Lower lobe of right lung (tissue), 2 donors: Measurements from ENCODE around the gene ANTKMT. TPM values are rescaled to one million over a fixed set of nuclear protein-coding genes. Genes with fewer than 3 reads are reported as not detected.

Experiments used
- ATAC-seq, 2 donors: fragments of 200-7000 bp; cut with Tn5 transposase; one replicate each; pipeline ENCODE4 v1.9.1; 2020 to 2022; ENCODE audit warnings: mild to moderate bottlenecking in 2 of 2, moderate library complexity in 2 of 2
- DNase-seq: peaks from one replicate; pipeline ENCODE4 v3.0.0-alpha.2; 2020
- H3K27ac ChIP-seq: fragments of 200-600 bp; one replicate; pipeline ENCODE4 v1.8.0; 2022
- H3K27me3 ChIP-seq: fragments of 200-600 bp; one replicate; pipeline ENCODE4 v1.8.0; 2022; ENCODE audit warnings: low read depth
- H3K36me3 ChIP-seq: fragments of 200-600 bp; one replicate; pipeline ENCODE4 v1.8.0; 2022; ENCODE audit warnings: mild to moderate bottlenecking
- H3K4me1 ChIP-seq: fragments of 200-600 bp; one replicate; pipeline ENCODE4 v1.8.0; 2022
- H3K4me3 ChIP-seq: fragments of 200-600 bp; one replicate; pipeline ENCODE4 v1.8.0; 2022; ENCODE audit warnings: mild to moderate bottlenecking
- H3K9me3 ChIP-seq: fragments of 200-600 bp; one replicate; pipeline ENCODE4 v1.8.0; 2022
- CTCF ChIP-seq: fragments of 200-600 bp; IDR thresholded peaks from one replicate; pipeline ENCODE4 v1.8.0; 2022; ENCODE audit warnings: antibody characterized with exemption, mild to moderate bottlenecking
- intact Hi-C: fragments of 100-400 bp; cut with DNase I; formaldehyde crosslinking; loops from one replicate; pipeline ENCODE4 v1.11.0; 2022
- total RNA-seq: library from RNA; stranded (reverse); fragmentation: NEBNext Ultra II Directional; extraction: Animal tissue kit (Norgen Biotek cat#: 25700); gene quantifications from one replicate; pipeline ENCODE4 v1.2.1, GENCODE V29; 2021
- donor health status: DM: no; HTN: yes; CAD: no; lungs with severe emphysema.

Gene ANTKMT
- total RNA-seq, 1 donor from 2014 or later = 36.5 TPM

GRCh38 chr16:679814-680624, 40.9 kb upstream of the ANTKMT start, which contains the start of gene STUB1:
Gene STUB1, plus strand, starts transcription at chr16:680410. Its CDS starts 116 bp downstream, at chr16:680526.
- H3K27me3 ChIP-seq = peaks cover 11% of the 10 kb centered on the region
- peak within 1 kb of the TSS; percentile 71 for H3K4me3 ChIP-seq
- peaks cover 20% of the 10 kb centered on the region for H3K36me3 ChIP-seq
- no peak for TF ChIP-seq CTCF
- H3K4me1 ChIP-seq = peaks cover 50% of the 10 kb centered on the region
- peak; percentile 84 to 88 for ATAC-seq
- intact Hi-C loops = no loop called here
- H3K27ac ChIP-seq = peak within 1 kb of the TSS; percentile 88
- DNase-seq = peak; percentile 90
- no peaks in the 10 kb centered on the region for H3K9me3 ChIP-seq

- peak overlapping the region; percentile 88 for H3K27ac ChIP-seq
- peaks cover 20% of the 10 kb centered on the region for H3K36me3 ChIP-seq
- H3K27me3 ChIP-seq = peaks cover 11% of the 10 kb centered on the region
- ATAC-seq = no peak
- DNase-seq = no peak
- peaks cover 50% of the 10 kb centered on the region for H3K4me1 ChIP-seq
- TF ChIP-seq CTCF = no peak
- intact Hi-C loops = no loop called here
- no peaks in the 10 kb centered on the region for H3K9me3 ChIP-seq
- peak overlapping the region; percentile 71 for H3K4me3 ChIP-seq
Measured at GRCh38 chr16:680625-680945, 40.4 kb upstream of the ANTKMT start.

- intact Hi-C loops = no loop called here
- peak overlapping the region; percentile 71 for H3K4me3 ChIP-seq
- TF ChIP-seq CTCF = no peak
- DNase-seq = peak; percentile 68
- H3K9me3 ChIP-seq = no peaks in the 10 kb centered on the region
- H3K27me3 ChIP-seq = peaks cover 11% of the 10 kb centered on the region
- H3K27ac ChIP-seq = peak overlapping the region; percentile 88
- ATAC-seq = no peak
- H3K4me1 ChIP-seq = peaks cover 55% of the 10 kb centered on the region
- peaks cover 23% of the 10 kb centered on the region for H3K36me3 ChIP-seq
Measured at GRCh38 chr16:680967-681745, 39.8 kb upstream of the ANTKMT start.

GRCh38 chr16:681746-682427, 39.1 kb upstream of the ANTKMT start:
- no peak for DNase-seq
- intact Hi-C loops = no loop called here
- no peaks in the 10 kb centered on the region for H3K9me3 ChIP-seq
- H3K36me3 ChIP-seq = peaks cover 30% of the 10 kb centered on the region
- H3K4me1 ChIP-seq = peaks cover 55% of the 10 kb centered on the region
- no peak for TF ChIP-seq CTCF
- H3K27ac ChIP-seq = no peak overlapping the region
- peak overlapping the region; percentile 71 for H3K4me3 ChIP-seq
- peaks cover 3% of the 10 kb centered on the region for H3K27me3 ChIP-seq
- no peak for ATAC-seq
